K562 (cell line): ENCODE measurements around the gene IL24. TPM values are rescaled to one million over a fixed set of nuclear protein-coding genes. Genes with fewer than 3 reads are reported as not detected.

Experiments
- ATAC-seq: fragments of 200-7000 bp; cut with Tn5 transposase; 3 replicates; pipeline ENCODE4 v1.9.1; 2020; ENCODE audit warnings: moderate library complexity
- BruUV-seq: library from RNA; stranded (reverse); fragments of 400-500 nt; replicated peaks from 2 replicates; lab custom pipeline; 2021; lab: Mats Ljungman, UMichigan
- CTCF ChIA-PET: fragments of 300-600 bp; formaldehyde crosslinking; extraction: SDS; loops from one replicate; lab custom pipeline; 2021; ENCODE audit warnings: low intra/inter-chr PET ratio; lab: Yijun Ruan, JAX
- POLR2A ChIA-PET: fragments of 300-600, 350-650 bp; sonication (Branson Sonifier 250); formaldehyde crosslinking; extraction: SDS; loops from one replicate; lab custom pipeline; 2021; ENCODE audit warnings: antibody characterized with exemption, inconsistent platforms; lab: Yijun Ruan, JAX
- DNase-seq, 4 experiments: peaks; one replicate each; pipeline versions ENCODE4 v3.0.0 to v3.0.0-alpha.2; 2011 to 2018; ENCODE audit warnings: low spot score in 3 of 4, mixed read lengths in 3 of 4; ENCODE audit errors: extremely low read depth in 1 of 4
- FAIRE-seq: peaks from 2 replicates; lab custom pipeline; 2011; peaks lifted over from hg19 to GRCh38; lab: Jason Lieb, UNC
- H2AFZ ChIP-seq: 2 replicates; pipeline ENCODE4 v1.6.0; 2011; ENCODE audit warnings: low read depth, low read length, control low read depth, inconsistent platforms
- H3K27ac ChIP-seq: fragments of 200-600 bp; 3 replicates; pipeline ENCODE4 v1.8.0; 2011; ENCODE audit warnings: low read depth, mild to moderate bottlenecking, control low read depth, inconsistent platforms, low read length, moderate library complexity, mixed read lengths; ENCODE audit errors: extremely low read depth
- H3K27me3 ChIP-seq, 2 experiments: fragments of 300-600 bp in 1 of 2; 2 replicates in 1 of 2; 3 replicates in 1 of 2; pipeline versions ENCODE4 v1.6.0 to v1.8.0; 2011; ENCODE audit warnings: inconsistent platforms in 2 of 2, low read length in 2 of 2, mild to moderate bottlenecking in 1 of 2, mixed read lengths in 1 of 2, moderate library complexity in 1 of 2; ENCODE audit not compliant: control insufficient read depth in 2 of 2, insufficient read depth in 2 of 2
- H3K36me3 ChIP-seq: fragments of 300-600 bp; 3 replicates; pipeline ENCODE4 v1.8.0; 2011; ENCODE audit warnings: mild to moderate bottlenecking, low read length, inconsistent platforms; ENCODE audit not compliant: control insufficient read depth, insufficient read depth
- H3K4me1 ChIP-seq, 2 experiments: fragments of 200-600 bp in 1 of 2; replicated peaks in 1 of 2; 2 replicates in 1 of 2; 3 replicates in 1 of 2; pipeline versions ENCODE4 v1.5.1 to v1.8.0; 2011; ENCODE audit warnings: inconsistent platforms in 2 of 2, low read length in 2 of 2, mild to moderate bottlenecking in 1 of 2, mixed read lengths in 1 of 2, moderate library complexity in 1 of 2; ENCODE audit not compliant: control insufficient read depth in 2 of 2, insufficient read depth in 2 of 2
- H3K4me2 ChIP-seq: 2 replicates; pipeline ENCODE4 v1.6.1; 2011; ENCODE audit warnings: low read length, control low read depth, inconsistent platforms, mixed read lengths; ENCODE audit not compliant: insufficient read depth
- H3K4me3 ChIP-seq: fragments of 200-600 bp; sonication (generic), shearing (Covaris generic); 2 replicates; pipeline ENCODE4 v1.5.1; 2016; ENCODE audit warnings: control low read depth, inconsistent platforms
- H3K79me2 ChIP-seq: fragments of 200-600 bp; 3 replicates; pipeline ENCODE4 v1.8.0; 2011; ENCODE audit warnings: low read length, inconsistent platforms; ENCODE audit not compliant: control insufficient read depth, insufficient read depth
- H3K9ac ChIP-seq, 2 experiments: 2 replicates each; pipeline versions ENCODE4 v1.6.0 to v1.6.1; 2011; ENCODE audit warnings: low read depth in 2 of 2, low read length in 2 of 2, control low read depth in 1 of 2, inconsistent platforms in 1 of 2, mild to moderate bottlenecking in 1 of 2, mixed read lengths in 1 of 2; ENCODE audit not compliant: insufficient read depth in 1 of 2
- H3K9me1 ChIP-seq: one replicate; pipeline ENCODE4 v1.6.0; 2011; ENCODE audit warnings: inconsistent platforms, mild to moderate bottlenecking, low read length, moderate library complexity; ENCODE audit not compliant: control insufficient read depth, insufficient read depth
- H3K9me3 ChIP-seq: replicated peaks from 2 replicates; pipeline ENCODE4 v1.5.1; 2011; ENCODE audit warnings: low read depth, low read length, inconsistent platforms; ENCODE audit not compliant: control insufficient read depth, insufficient read depth
- H4K20me1 ChIP-seq: replicated peaks from 2 replicates; pipeline ENCODE4 v1.6.1; 2011; ENCODE audit warnings: low read length, inconsistent platforms, mixed read lengths; ENCODE audit not compliant: control insufficient read depth, insufficient read depth
- CEBPZ ChIP-seq: fragments of 150-350 bp; IDR thresholded peaks from 2 replicates; pipeline ENCODE4 v1.6.1; 2014; ENCODE audit warnings: low read depth, mild to moderate bottlenecking, low read length, borderline replicate concordance
- FOXP1 ChIP-seq: sonication (generic); formaldehyde crosslinking; IDR thresholded peaks from 2 replicates; pipeline ENCODE4 v1.8.0; 2022; ENCODE audit warnings: mild to moderate bottlenecking, missing genetic modification reagents
- HDAC8 ChIP-seq: fragments of 450-650 bp; IDR thresholded peaks from 2 replicates; pipeline ENCODE4 v1.6.1; 2016; ENCODE audit warnings: mild to moderate bottlenecking, missing genetic modification characterization, moderate library complexity, missing compliant biosample characterization
- HMG20B ChIP-seq: fragments of 250-450 bp; sonication (Bioruptor Pico); IDR thresholded peaks from 2 replicates; pipeline ENCODE4 v1.5.0; 2021; ENCODE audit warnings: mild to moderate bottlenecking
- MAFG ChIP-seq: fragments of 450-650 bp; conservative IDR thresholded peaks from 2 replicates; pipeline ENCODE4 v1.6.1; 2016; ENCODE audit warnings: missing genetic modification characterization, missing compliant biosample characterization
- NUFIP1 ChIP-seq: fragments of 450-650 bp; IDR thresholded peaks from 2 replicates; pipeline ENCODE4 v1.6.1; 2018; ENCODE audit not compliant: partially characterized antibody
- POLR3A ChIP-seq: IDR thresholded peaks from 2 replicates; pipeline ENCODE4 v1.6.1; 2011; ENCODE audit warnings: borderline replicate concordance, mild to moderate bottlenecking, moderate library complexity; ENCODE audit not compliant: insufficient read length, insufficient read depth; ENCODE audit errors: extremely low read depth
- SIRT6 ChIP-seq: IDR thresholded peaks from one replicate; pipeline ENCODE4 v1.6.1; 2012; ENCODE audit warnings: low read depth, mild to moderate bottlenecking, control low read depth, inconsistent platforms, low read length, moderate library complexity
- SMAD2 ChIP-seq: fragments of 150-350 bp; IDR thresholded peaks from 2 replicates; pipeline ENCODE4 v1.6.1; 2014; ENCODE audit warnings: low read depth, mild to moderate bottlenecking, low read length
- SPI1 ChIP-seq: IDR thresholded peaks from 2 replicates; pipeline ENCODE4 v1.6.1; 2011; ENCODE audit warnings: low read depth, low read length, control low read depth, borderline replicate concordance
- TCF7L2 ChIP-seq: fragments of 150-350 bp; IDR thresholded peaks from 2 replicates; pipeline ENCODE4 v1.6.1; 2016; ENCODE audit warnings: low read depth, mild to moderate bottlenecking, low read length, moderate library complexity
- ZNF143 ChIP-seq: sonication (generic); formaldehyde crosslinking; IDR thresholded peaks from 2 replicates; pipeline ENCODE4 v1.9.0; 2022; ENCODE audit warnings: mild to moderate bottlenecking, missing genetic modification reagents
- ZNF175 ChIP-seq: fragments of 200-800 bp; sonication (Bioruptor generic); IDR thresholded peaks from 2 replicates; pipeline ENCODE4 v1.6.1; 2016; ENCODE audit warnings: low read depth, mild to moderate bottlenecking, missing genetic modification characterization, missing compliant biosample characterization
- ZNF311 ChIP-seq: fragments of 250-450 bp; sonication (Bioruptor Pico); IDR thresholded peaks from 2 replicates; pipeline ENCODE4 v1.4.0; 2020; ENCODE audit warnings: mild to moderate bottlenecking, moderate library complexity
- ZNF511 ChIP-seq: sonication (generic); formaldehyde crosslinking; IDR thresholded peaks from 2 replicates; pipeline ENCODE4 v1.8.0; 2022; ENCODE audit warnings: mild to moderate bottlenecking, missing genetic modification reagents
- WGBS: fragments of 100-300 bp; shearing (Covaris generic); methylation state at CpG from one replicate; pipeline ENCODE4 v1.1.6; 2016; ENCODE audit warnings: low coverage, mixed read lengths; ENCODE audit not compliant: insufficient coverage; ENCODE audit errors: missing lambda C conversion rate; 5-methylcytosine and 5-hydroxymethylcytosine counted together
- in situ Hi-C: fragments of 300-500 bp; cut with MboI; formaldehyde crosslinking; loops from 4 replicates; pipeline ENCODE4 v1.15.0; 2018; ENCODE audit warnings: inconsistent platforms, mixed read lengths
- intact Hi-C: fragments of 100-400 bp; cut with micrococcal nuclease; formaldehyde crosslinking; loops from 2 replicates; pipeline ENCODE4 v1.14.2; 2022
- polyA plus RNA-seq, 8 experiments: library from polyadenylated mRNA; depleted of rRNA in 4 of 8; stranded (reverse) in 5 of 8; unstranded in 3 of 8; fragments of >200 nt; fragmentation: Nextera tagmentation in 2 of 8; fragmentation: Illumina TruSeq in 1 of 8; extraction: Ambion mirVana in 2 of 8; extraction: Trizol in 1 of 8; gene quantifications; 2 replicates each; pipeline versions ENCODE4 v1.2.1 to v1.2.3, GENCODE V29; 2011 to 2014; ENCODE audit warnings: inconsistent platforms in 1 of 8, missing spikeins in 1 of 8
- total RNA-seq, 7 experiments: library from RNA; depleted of rRNA in 6 of 7; stranded (reverse); fragments of >200 nt in 6 of 7; fragmentation: Illumina TruSeq in 2 of 7; extraction: Trizol in 2 of 7; gene quantifications; 2 replicates each; pipeline versions ENCODE4 v1.2.1 to v1.2.3, GENCODE V29; 2011 to 2021; ENCODE audit warnings: low replicate concordance in 1 of 7
- TF ChIP-seq, protein P1 (sequence below): sonication (generic); formaldehyde crosslinking; IDR thresholded peaks from 2 replicates; pipeline ENCODE4 v1.8.0; 2022; ENCODE audit warnings: mild to moderate bottlenecking, missing genetic modification reagents

Gene IL24
- total and polyA plus RNA-seq, 9 of the 15 experiments (the other 6 are each of a cell fraction or from before 2014, with no cell fraction given), result 0.04 to 0.19 TPM; not detected in 7

DNA sequence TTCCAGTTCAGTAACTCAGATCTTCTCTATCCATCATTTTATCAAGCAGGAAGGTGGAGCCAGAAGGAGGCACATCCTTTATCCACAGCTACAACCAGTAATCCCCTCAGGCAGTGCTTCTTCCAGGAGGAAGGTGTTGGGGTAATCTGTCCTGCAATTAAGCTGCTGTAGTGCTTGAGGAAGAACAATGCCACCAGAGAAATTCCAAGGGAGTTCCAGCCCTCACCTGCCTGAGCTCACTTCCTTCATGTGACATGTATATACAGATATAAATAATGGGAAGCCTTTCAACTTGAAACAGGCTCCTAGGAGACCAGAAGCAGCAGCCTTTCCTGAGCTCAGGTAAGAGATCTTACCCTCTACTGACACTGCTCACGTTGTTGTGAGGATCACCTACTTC lies 34.0 kb upstream of the IL24 start:
- no peaks in the 10 kb centered on the region for H3K9me1 ChIP-seq
- H3K27me3 ChIP-seq, result peaks cover 18% of the 10 kb centered on the region in 2 experiments
- no peak overlapping the region for H3K4me2 ChIP-seq
- no peak for DNase-seq
- POLR2A ChIA-PET, result interaction anchor here (0.7 kb wide), 1 partner anchor 129 kb away, joined by 3 read pairs; no protein-coding TSS in a partner anchor
- WGBS, result 0% methylated on average over 1 of the region's 1 CpG
- no peaks in the 10 kb centered on the region for H3K9me3 ChIP-seq
- no peaks in the 10 kb centered on the region for H4K20me1 ChIP-seq
- BruUV-seq, result no TSS peak
- no peak for ATAC-seq
- CTCF ChIA-PET, result no interaction called here
- H3K9ac ChIP-seq, result no peak overlapping the region
- intact Hi-C loops, result no loop called here
- TF ChIP-seq ZNF511 (CRISPR knock-in tag) (no peak), HDAC8 (no peak), CEBPZ (no peak), SPI1 (no peak), ZNF143 (no peak), TCF7L2 (no peak), FOXP1 (CRISPR knock-in tag) (no peak), MAFG (no peak), SIRT6 (no peak), HMG20B (CRISPR knock-in tag) (no peak), SMAD2 (no peak), ZNF311 (CRISPR knock-in tag) (no peak), POLR3A (no peak), ZNF175 (CRISPR knock-in tag) (no peak), NUFIP1 (no peak)
- TF ChIP-seq, protein P1, sequence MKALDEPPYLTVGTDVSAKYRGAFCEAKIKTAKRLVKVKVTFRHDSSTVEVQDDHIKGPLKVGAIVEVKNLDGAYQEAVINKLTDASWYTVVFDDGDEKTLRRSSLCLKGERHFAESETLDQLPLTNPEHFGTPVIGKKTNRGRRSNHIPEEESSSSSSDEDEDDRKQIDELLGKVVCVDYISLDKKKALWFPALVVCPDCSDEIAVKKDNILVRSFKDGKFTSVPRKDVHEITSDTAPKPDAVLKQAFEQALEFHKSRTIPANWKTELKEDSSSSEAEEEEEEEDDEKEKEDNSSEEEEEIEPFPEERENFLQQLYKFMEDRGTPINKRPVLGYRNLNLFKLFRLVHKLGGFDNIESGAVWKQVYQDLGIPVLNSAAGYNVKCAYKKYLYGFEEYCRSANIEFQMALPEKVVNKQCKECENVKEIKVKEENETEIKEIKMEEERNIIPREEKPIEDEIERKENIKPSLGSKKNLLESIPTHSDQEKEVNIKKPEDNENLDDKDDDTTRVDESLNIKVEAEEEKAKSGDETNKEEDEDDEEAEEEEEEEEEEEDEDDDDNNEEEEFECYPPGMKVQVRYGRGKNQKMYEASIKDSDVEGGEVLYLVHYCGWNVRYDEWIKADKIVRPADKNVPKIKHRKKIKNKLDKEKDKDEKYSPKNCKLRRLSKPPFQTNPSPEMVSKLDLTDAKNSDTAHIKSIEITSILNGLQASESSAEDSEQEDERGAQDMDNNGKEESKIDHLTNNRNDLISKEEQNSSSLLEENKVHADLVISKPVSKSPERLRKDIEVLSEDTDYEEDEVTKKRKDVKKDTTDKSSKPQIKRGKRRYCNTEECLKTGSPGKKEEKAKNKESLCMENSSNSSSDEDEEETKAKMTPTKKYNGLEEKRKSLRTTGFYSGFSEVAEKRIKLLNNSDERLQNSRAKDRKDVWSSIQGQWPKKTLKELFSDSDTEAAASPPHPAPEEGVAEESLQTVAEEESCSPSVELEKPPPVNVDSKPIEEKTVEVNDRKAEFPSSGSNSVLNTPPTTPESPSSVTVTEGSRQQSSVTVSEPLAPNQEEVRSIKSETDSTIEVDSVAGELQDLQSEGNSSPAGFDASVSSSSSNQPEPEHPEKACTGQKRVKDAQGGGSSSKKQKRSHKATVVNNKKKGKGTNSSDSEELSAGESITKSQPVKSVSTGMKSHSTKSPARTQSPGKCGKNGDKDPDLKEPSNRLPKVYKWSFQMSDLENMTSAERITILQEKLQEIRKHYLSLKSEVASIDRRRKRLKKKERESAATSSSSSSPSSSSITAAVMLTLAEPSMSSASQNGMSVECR (CRISPR knock-in tag), result no peak
- H2AFZ ChIP-seq, result no peak overlapping the region
- no peak overlapping the region for H3K27ac ChIP-seq
- no peaks in the 10 kb centered on the region for H3K36me3 ChIP-seq
- H3K4me3 ChIP-seq, result no peak overlapping the region
- no peak for FAIRE-seq
- in situ Hi-C loops, result no loop called here
- H3K4me1 ChIP-seq, result peaks cover 0 to 5% of the 10 kb centered on the region in 2 experiments; a peak in 2 of 5 replicates
- no peaks in the 10 kb centered on the region for H3K79me2 ChIP-seq
